ENCODE measurements around the gene TRMT1. TPM values are rescaled to one million over a fixed set of nuclear protein-coding genes. Genes with fewer than 3 reads are reported as not detected.

Gene TRMT1
- total and polyA plus RNA-seq, 2 donors (not counting 1 experiment from before 2014, with no cell fraction given) = 91.8 to 281 TPM

GRCh38 chr19:13056052-13056660, 60.4 kb downstream of the TRMT1 start:
- ChIA-PET POLR2A (no interaction called here), CTCF (interaction anchor here (0.7 to 1.3 kb wide), 4 partner anchors 23 to 79 kb away, joined by 3 read pairs; no protein-coding TSS in a partner anchor)
- no peak overlapping the region for H3K9ac ChIP-seq (ENCODE audit: low read length)
- DNase-seq (no peak), ATAC-seq (ENCODE audit: low read depth) (no peak)
- H3K9me3 Mint-ChIP-seq (ENCODE audit: insufficient read depth) = no peaks in the 10 kb centered on the region
- peaks cover 0 to 3% (median 0%) of the 10 kb centered on the region in 3 donors for H3K9me3 ChIP-seq (ENCODE audit: control extremely low read depth in 1 of 3, control insufficient read depth in 2 of 3, insufficient read depth in 1 of 3, low read length in 2 of 3)
- no peak overlapping the region for H3K27ac ChIP-seq (ENCODE audit: low read length in 2 of 2)
- TF ChIP-seq CTCF (IDR thresholded peaks at IDR 0.05) = no peak
- no peak for TF ChIP-seq EZH2 (IDR thresholded peaks at IDR 0.05; ENCODE audit: borderline replicate concordance, insufficient read depth, low read depth, low read length, poor library complexity, severe bottlenecking)
- no peaks in the 10 kb centered on the region for H3K36me3 ChIP-seq (replicated peaks in 1 of 2; ENCODE audit: control extremely low read depth in 1 of 2, control insufficient read depth in 1 of 2, extremely low read depth in 1 of 2, insufficient read depth in 2 of 2, low read length in 1 of 2)
- peaks cover 6% of the 10 kb centered on the region for H3K4me1 Mint-ChIP-seq
- WGBS (ENCODE audit: insufficient coverage) = 88% methylated on average over 16 of the region's 17 CpGs
- no peaks in the 10 kb centered on the region for H4K20me1 ChIP-seq (ENCODE audit: control insufficient read depth, insufficient read depth, low read length, poor library complexity, severe bottlenecking)
- H3K4me3 ChIP-seq (ENCODE audit: control extremely low read depth in 1 of 5, extremely low read depth in 1 of 5, insufficient read depth in 1 of 5, low read depth in 2 of 5, low read length in 4 of 5) = no peak overlapping the region
- peaks cover 15 to 17% of the 10 kb centered on the region in 2 donors for H3K4me1 ChIP-seq (ENCODE audit: control insufficient read depth in 2 of 2, insufficient read depth in 2 of 2, low read length in 2 of 2)
- no peak overlapping the region for H2AFZ ChIP-seq (ENCODE audit: insufficient read depth, low read depth, low read length, poor library complexity, severe bottlenecking)
- peaks cover 0 to 45% (median 14%) of the 10 kb centered on the region in 4 experiments for H3K27me3 ChIP-seq (replicated peaks in 1 of 4; ENCODE audit: control extremely low read depth in 1 of 4, control insufficient read depth in 3 of 4, insufficient read depth in 4 of 4, low read length in 3 of 4)
- H3K27ac Mint-ChIP-seq = no peak overlapping the region
- no peak overlapping the region for H3K4me2 ChIP-seq (replicated peaks; ENCODE audit: low read depth, low read length, poor library complexity, severe bottlenecking)
- no peaks in the 10 kb centered on the region for H3K79me2 ChIP-seq (ENCODE audit: control insufficient read depth, insufficient read depth, low read length)
- no peak overlapping the region for H3K4me3 Mint-ChIP-seq
- peaks cover 32% of the 10 kb centered on the region for H3K27me3 Mint-ChIP-seq
- intact Hi-C loops (cut with micrococcal nuclease) = no loop called here

Data from B cell (primary cell).